HepG2 (cell line): ENCODE results near the gene SCP2D1. TPM values are rescaled to one million over a fixed set of nuclear protein-coding genes. Genes with fewer than 3 reads are reported as not detected.

Source experiments
- BATF2 ChIP-seq: sonication (generic); formaldehyde crosslinking; IDR thresholded peaks from 2 replicates; pipeline ENCODE4 v1.8.0; 2022; ENCODE audit warnings: mild to moderate bottlenecking, missing genetic modification reagents, moderate library complexity
- BRCA1 ChIP-seq: sonication (generic); formaldehyde crosslinking; IDR thresholded peaks from 2 replicates; pipeline ENCODE4 v1.4.0; 2020; ENCODE audit warnings: missing genetic modification reagents
- CHD2 ChIP-seq: IDR thresholded peaks from 2 replicates; pipeline ENCODE4 v1.6.1; 2011; ENCODE audit warnings: low read depth, low read length, improper control_type of control experiment
- ESRRA ChIP-seq: sonication (generic); formaldehyde crosslinking; IDR thresholded peaks from 2 replicates; pipeline ENCODE4 v1.5.1; 2020; ENCODE audit warnings: mild to moderate bottlenecking, low read depth, missing genetic modification reagents
- FOXJ3 ChIP-seq: sonication (generic); formaldehyde crosslinking; IDR thresholded peaks from 2 replicates; pipeline ENCODE4 v1.4.0; 2020; ENCODE audit warnings: missing genetic modification reagents, mild to moderate bottlenecking, borderline replicate concordance
- GZF1 ChIP-seq: sonication (generic); formaldehyde crosslinking; IDR thresholded peaks from 2 replicates; pipeline ENCODE4 v1.5.1; 2020; ENCODE audit warnings: mild to moderate bottlenecking, missing genetic modification reagents
- KDM3A ChIP-seq: IDR thresholded peaks from 2 replicates; pipeline ENCODE4 v1.6.1; 2018; ENCODE audit warnings: low read depth, missing compliant biosample characterization
- PBX3 ChIP-seq: sonication (generic); formaldehyde crosslinking; IDR thresholded peaks from 2 replicates; pipeline ENCODE4 v1.8.1; 2023; ENCODE audit warnings: missing genetic modification reagents, inconsistent platforms, borderline replicate concordance
- RNF2 ChIP-seq: fragments of 450-650 bp; conservative IDR thresholded peaks from 2 replicates; pipeline ENCODE4 v1.6.1; 2016; ENCODE audit warnings: low read depth
- SALL1 ChIP-seq: sonication (generic); formaldehyde crosslinking; IDR thresholded peaks from 2 replicates; pipeline ENCODE4 v1.8.0; 2022; ENCODE audit warnings: mild to moderate bottlenecking, missing genetic modification reagents
- SMAD9 ChIP-seq: sonication (generic); formaldehyde crosslinking; IDR thresholded peaks from 2 replicates; pipeline ENCODE4 v1.5.1; 2020; ENCODE audit warnings: mild to moderate bottlenecking, missing genetic modification reagents
- SOX6 ChIP-seq, 2 experiments: fragments of 450-650 bp in 1 of 2; sonication (generic) in 1 of 2; formaldehyde crosslinking in 1 of 2; IDR thresholded peaks; 2 replicates each; pipeline versions ENCODE4 v1.4.0 to v1.6.1; 2017 to 2020; ENCODE audit warnings: antibody characterized with exemption in 1 of 2, mild to moderate bottlenecking in 1 of 2, missing genetic modification reagents in 1 of 2
- SP140L ChIP-seq: sonication (generic); formaldehyde crosslinking; IDR thresholded peaks from 2 replicates; pipeline ENCODE4 v1.4.0; 2020; ENCODE audit warnings: missing genetic modification reagents, borderline replicate concordance
- SRSF1 ChIP-seq: fragments of 200-400 bp; formaldehyde crosslinking; optimal IDR thresholded peaks from 2 replicates; pipeline ENCODE3; 2017; ENCODE audit warnings: mild to moderate bottlenecking, low read depth, low read length, moderate library complexity
- WIZ ChIP-seq: sonication (generic); formaldehyde crosslinking; IDR thresholded peaks from 2 replicates; pipeline ENCODE4 v1.5.1; 2020; ENCODE audit warnings: mild to moderate bottlenecking, missing genetic modification reagents
- ZFP36L2 ChIP-seq: sonication (generic); formaldehyde crosslinking; IDR thresholded peaks from 2 replicates; pipeline ENCODE4 v1.4.0; 2020; ENCODE audit warnings: missing genetic modification reagents
- ZNF570 ChIP-seq: sonication (generic); formaldehyde crosslinking; IDR thresholded peaks from 2 replicates; pipeline ENCODE4 v1.4.0; 2020; ENCODE audit warnings: mild to moderate bottlenecking, missing genetic modification reagents, borderline replicate concordance
- ZNF879 ChIP-seq: sonication (generic); formaldehyde crosslinking; IDR thresholded peaks from 2 replicates; pipeline ENCODE4 v1.8.1; 2023; ENCODE audit warnings: missing genetic modification reagents
- polyA plus RNA-seq, 8 experiments: library from polyadenylated mRNA; depleted of rRNA in 3 of 8; stranded (reverse) in 7 of 8; unstranded in 1 of 8; fragments of >200 nt; fragmentation: Illumina TruSeq in 4 of 8; extraction: Trizol in 4 of 8; gene quantifications; 2 replicates each; pipeline versions ENCODE4 v1.2.1 to v1.2.3, GENCODE V29; 2011 to 2016; ENCODE audit warnings: low read depth in 4 of 8, missing spikeins in 1 of 8, mixed read lengths in 1 of 8; ENCODE audit not compliant: insufficient read depth in 1 of 8
- total RNA-seq, 5 experiments: library from RNA; depleted of rRNA; stranded (reverse); fragments of >200 nt; fragmentation: Illumina TruSeq; extraction: Trizol; gene quantifications; 2 replicates each; pipeline ENCODE4 v1.2.3, GENCODE V29; 2016; ENCODE audit warnings: low read depth in 1 of 5
- TF ChIP-seq, protein P1 (sequence below), 2 experiments: sonication (generic) in 1 of 2; formaldehyde crosslinking in 1 of 2; IDR thresholded peaks; 2 replicates each; pipeline versions ENCODE4 v1.4.0 to v1.6.1; 2016 to 2020; ENCODE audit warnings: borderline replicate concordance in 1 of 2, low read depth in 1 of 2, mild to moderate bottlenecking in 1 of 2, missing genetic modification reagents in 1 of 2
- TF ChIP-seq, protein P2 (sequence below): sonication (generic); formaldehyde crosslinking; IDR thresholded peaks from 2 replicates; pipeline ENCODE4 v1.9.0; 2021; ENCODE audit warnings: missing genetic modification reagents, borderline replicate concordance

The SCP2D1 gene
- total and polyA plus RNA-seq, 2 of the 13 experiments (the other 11 are each of a cell fraction or from before 2014, with no cell fraction given), result not detected

DNA sequence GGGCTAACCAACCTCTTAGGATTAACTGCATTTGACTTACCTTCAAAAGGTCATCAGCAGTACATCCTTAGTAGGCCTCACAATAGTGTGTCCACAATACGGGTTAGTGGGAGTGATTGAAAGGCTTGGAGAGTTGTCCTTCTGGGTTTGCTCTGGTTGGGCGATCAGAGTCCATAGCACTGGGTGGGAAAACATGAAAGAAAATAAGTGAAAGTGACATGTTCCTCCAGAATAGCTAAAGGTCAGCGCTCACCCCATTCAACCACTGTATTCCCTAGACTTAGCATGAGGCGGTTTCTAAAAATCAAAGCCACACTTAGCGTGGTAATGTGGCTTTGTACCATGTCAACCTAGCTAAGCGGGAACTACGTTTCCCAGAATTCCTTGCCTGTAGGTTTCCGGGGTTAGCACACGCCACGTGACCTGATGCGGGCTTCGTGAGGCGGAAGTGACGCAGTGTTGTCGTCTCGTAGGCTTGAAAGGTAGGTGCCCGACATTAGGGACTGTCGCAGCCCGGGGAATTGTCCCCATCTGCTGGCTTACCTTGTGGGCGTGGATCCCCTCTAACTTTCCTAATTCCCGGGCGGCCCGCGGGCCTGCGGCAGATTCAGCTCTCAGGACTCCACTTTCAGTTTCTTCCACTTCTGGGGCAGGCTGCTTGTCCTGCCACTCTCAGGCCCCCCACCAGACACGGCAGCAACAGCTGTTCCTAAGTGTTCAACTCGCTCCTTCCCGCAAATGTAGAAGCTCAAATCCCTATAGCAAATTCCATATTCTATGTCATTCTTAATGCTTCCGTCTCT lies 19.8 kb upstream of the SCP2D1 start (continued):
- TF ChIP-seq SRSF1 (peak; percentile 93), ZNF570 (CRISPR knock-in tag) (0 out of 2 replicates have a peak, but pooled peaks have one; percentile 54), WIZ (CRISPR knock-in tag) (peak; percentile 98), SALL1 (CRISPR knock-in tag) (peak; percentile 93), ZNF879 (CRISPR knock-in tag) (no peak), SMAD9 (CRISPR knock-in tag) (no peak; the same call in 1 of the 2 replicates), GZF1 (CRISPR knock-in tag) (peak; percentile 56; the same call in 1 of the 2 replicates), RNF2 (peak; percentile 60; the same call in 1 of the 2 replicates), ZFP36L2 (CRISPR knock-in tag) (no peak), SP140L (CRISPR knock-in tag) (no peak), CHD2 (no peak; the same call in 1 of the 2 replicates), FOXJ3 (CRISPR knock-in tag) (peak; percentile 86), PBX3 (CRISPR knock-in tag) (peak; percentile 61; the same call in 1 of the 2 replicates), BATF2 (CRISPR knock-in tag) (no peak), BRCA1 (peak; percentile 98), KDM3A (CRISPR knock-in tag) (no peak), SOX6 (IDR thresholded peaks at IDR 0.05) (no peak), SOX6 (CRISPR knock-in tag; IDR thresholded peaks at IDR 0.05) (peak; percentile 70; the same call in 1 of the 2 replicates), ESRRA (peak; percentile 68; the same call in 1 of the 2 replicates)
- TF ChIP-seq, protein P1, sequence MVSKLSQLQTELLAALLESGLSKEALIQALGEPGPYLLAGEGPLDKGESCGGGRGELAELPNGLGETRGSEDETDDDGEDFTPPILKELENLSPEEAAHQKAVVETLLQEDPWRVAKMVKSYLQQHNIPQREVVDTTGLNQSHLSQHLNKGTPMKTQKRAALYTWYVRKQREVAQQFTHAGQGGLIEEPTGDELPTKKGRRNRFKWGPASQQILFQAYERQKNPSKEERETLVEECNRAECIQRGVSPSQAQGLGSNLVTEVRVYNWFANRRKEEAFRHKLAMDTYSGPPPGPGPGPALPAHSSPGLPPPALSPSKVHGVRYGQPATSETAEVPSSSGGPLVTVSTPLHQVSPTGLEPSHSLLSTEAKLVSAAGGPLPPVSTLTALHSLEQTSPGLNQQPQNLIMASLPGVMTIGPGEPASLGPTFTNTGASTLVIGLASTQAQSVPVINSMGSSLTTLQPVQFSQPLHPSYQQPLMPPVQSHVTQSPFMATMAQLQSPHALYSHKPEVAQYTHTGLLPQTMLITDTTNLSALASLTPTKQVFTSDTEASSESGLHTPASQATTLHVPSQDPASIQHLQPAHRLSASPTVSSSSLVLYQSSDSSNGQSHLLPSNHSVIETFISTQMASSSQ (IDR thresholded peaks at IDR 0.05; ENCODE audit: low read depth), result 0 out of 2 replicates have a peak, but pooled peaks have one; percentile 12
- TF ChIP-seq, protein P1 (CRISPR knock-in tag; IDR thresholded peaks at IDR 0.05; ENCODE audit: borderline replicate concordance), result peak; percentile 78; the same call in 1 of the 2 replicates
- TF ChIP-seq, protein P2, sequence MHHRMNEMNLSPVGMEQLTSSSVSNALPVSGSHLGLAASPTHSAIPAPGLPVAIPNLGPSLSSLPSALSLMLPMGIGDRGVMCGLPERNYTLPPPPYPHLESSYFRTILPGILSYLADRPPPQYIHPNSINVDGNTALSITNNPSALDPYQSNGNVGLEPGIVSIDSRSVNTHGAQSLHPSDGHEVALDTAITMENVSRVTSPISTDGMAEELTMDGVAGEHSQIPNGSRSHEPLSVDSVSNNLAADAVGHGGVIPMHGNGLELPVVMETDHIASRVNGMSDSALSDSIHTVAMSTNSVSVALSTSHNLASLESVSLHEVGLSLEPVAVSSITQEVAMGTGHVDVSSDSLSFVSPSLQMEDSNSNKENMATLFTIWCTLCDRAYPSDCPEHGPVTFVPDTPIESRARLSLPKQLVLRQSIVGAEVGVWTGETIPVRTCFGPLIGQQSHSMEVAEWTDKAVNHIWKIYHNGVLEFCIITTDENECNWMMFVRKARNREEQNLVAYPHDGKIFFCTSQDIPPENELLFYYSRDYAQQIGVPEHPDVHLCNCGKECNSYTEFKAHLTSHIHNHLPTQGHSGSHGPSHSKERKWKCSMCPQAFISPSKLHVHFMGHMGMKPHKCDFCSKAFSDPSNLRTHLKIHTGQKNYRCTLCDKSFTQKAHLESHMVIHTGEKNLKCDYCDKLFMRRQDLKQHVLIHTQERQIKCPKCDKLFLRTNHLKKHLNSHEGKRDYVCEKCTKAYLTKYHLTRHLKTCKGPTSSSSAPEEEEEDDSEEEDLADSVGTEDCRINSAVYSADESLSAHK (CRISPR knock-in tag), result no peak
